Measurements from ENCODE around the gene CGN.
"Not testable (repeated sequence)": the region's sequence is repeated elsewhere in the genome, so short reads cannot be mapped to it uniquely, and the experiment has no call there.

Gene CGN

GRCh38 chr1:151501474-151501873 is 9.7 kb upstream of the CGN start:
- no peak for DNase-seq

GRCh38 chr1:151502035-151502700 is 9.0 kb upstream of the CGN start:
- DNase-seq = no peak

GRCh38 chr1:151502859-151503780 is 8.1 kb upstream of the CGN start:
- DNase-seq = no peak

GRCh38 chr1:151504252-151504651 is 6.9 kb upstream of the CGN start:
- DNase-seq = no peak

GRCh38 chr1:151504759-151505158 is 6.4 kb upstream of the CGN start:
- no peak for DNase-seq

- no peak for DNase-seq
These were observed 2.4 kb upstream of the CGN start for GRCh38 chr1:151508833-151509232.

- DNase-seq = no peak
These were observed 1.7 kb upstream of the CGN start for GRCh38 chr1:151509350-151510019.

- DNase-seq = no peak
These were observed 1.2 kb upstream of the CGN start for GRCh38 chr1:151510020-151510405.

GRCh38 chr1:151510614-151510956 is 602 bp upstream of the CGN start:
- no peak for DNase-seq

GRCh38 chr1:151511636-151512215 is 539 bp downstream of the CGN start:
- no peak for DNase-seq

GRCh38 chr1:151512326-151512725 is 1.1 kb downstream of the CGN start:
- no peak for DNase-seq

- no peak for DNase-seq
These were observed 1.8 kb downstream of the CGN start for GRCh38 chr1:151512801-151513625.

- no peak for DNase-seq
These were observed 2.5 kb downstream of the CGN start for GRCh38 chr1:151513626-151514121.

- DNase-seq = no peak
These were observed 3.2 kb downstream of the CGN start for GRCh38 chr1:151514366-151514765.

GRCh38 chr1:151515265-151515664 is 4.1 kb downstream of the CGN start:
- no peak for DNase-seq

- no peak for DNase-seq
These were observed 4.9 kb downstream of the CGN start for GRCh38 chr1:151516031-151516511.

GRCh38 chr1:151518431-151518830 is 7.2 kb downstream of the CGN start:
- DNase-seq = no peak

- DNase-seq = no peak
These were observed 7.7 kb downstream of the CGN start for GRCh38 chr1:151518936-151519335.

- DNase-seq = no peak
These were observed 8.5 kb downstream of the CGN start for GRCh38 chr1:151519667-151520066.

- DNase-seq = no peak
These were observed 9.2 kb downstream of the CGN start for GRCh38 chr1:151520359-151520758.

- DNase-seq = not testable (repeated sequence)
These were observed 11.2 kb downstream of the CGN start for GRCh38 chr1:151522427-151522826.

GRCh38 chr1:151523326-151523725 is 12.1 kb downstream of the CGN start:
- DNase-seq = no peak
